Femur (tissue), 1 donor: Measurements from ENCODE around the gene UGT1A8.
A peak's percentile ranks its signal among the peaks of the same experiment; 100 is the strongest.

ENCODE experiments used
- DNase-seq: peaks from one replicate; pipeline ENCODE4 v3.0.0-alpha.2; 2017

Gene UGT1A8

DNA sequence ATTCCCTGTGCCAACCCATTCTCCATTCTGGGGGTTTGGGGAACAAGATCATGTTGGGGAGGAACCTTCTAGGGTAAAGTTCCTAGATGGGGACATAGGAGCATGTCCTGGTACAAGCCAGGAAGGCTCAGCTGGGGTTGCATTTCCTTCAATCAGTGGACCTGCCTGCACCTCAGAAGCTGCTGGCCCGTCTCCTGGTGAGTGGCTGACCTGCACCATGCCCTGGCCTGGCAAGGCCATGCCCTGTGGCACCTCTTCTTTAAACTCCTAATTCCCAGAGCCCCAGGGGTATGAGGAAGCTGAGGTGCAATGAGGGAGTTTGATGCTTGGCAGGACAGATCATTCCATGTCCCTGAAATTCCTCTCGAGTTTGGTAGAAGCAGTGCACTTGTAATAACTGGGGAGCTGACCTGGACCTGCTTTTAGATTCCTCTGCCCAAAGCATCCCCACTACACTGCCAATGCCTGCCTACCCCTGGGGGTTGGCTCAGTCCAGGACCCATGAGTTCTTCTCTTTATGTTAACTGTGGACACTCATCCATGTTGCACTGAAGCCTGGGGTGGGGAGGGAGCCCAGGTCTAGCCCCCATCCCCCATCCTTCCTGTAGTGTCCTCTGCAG lies 186.0 kb downstream of the UGT1A8 start:
- peak; percentile 3 for DNase-seq

GRCh38 chr2:233803994-233804393 lies 186.6 kb downstream of the UGT1A8 start:
- no peak for DNase-seq

DNA sequence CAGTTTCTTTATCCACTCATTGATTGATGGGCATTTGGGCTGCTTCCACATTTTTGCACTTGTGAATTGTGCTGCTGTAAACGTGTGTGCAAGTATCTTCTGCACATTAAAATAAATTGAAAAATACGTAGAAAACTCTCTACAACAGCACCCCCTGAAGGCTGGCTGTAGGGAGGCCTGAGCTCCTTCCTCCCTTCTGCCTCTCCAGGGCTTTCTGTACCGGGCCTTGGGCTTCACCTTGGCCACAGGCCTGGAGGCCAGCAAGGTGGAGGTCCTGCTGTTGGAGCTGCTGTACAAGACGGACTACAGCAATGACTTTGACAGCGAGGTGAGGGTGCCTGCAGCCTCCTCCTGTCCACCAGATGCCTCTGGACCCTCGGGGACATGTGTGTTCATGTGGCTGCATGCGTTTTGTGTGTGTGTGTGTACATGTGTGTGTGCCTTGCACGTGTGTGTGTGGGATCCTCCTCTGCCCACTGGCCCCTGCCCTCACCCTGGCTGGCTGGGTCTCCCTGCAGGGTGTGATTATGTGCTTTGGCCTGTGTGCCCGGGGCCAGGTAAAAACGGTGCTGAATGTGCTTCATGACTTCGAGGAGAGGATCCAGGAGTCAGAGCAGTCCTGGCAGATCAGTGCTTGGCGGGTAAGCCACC lies 189.9 kb downstream of the UGT1A8 start:
- DNase-seq, result peak; percentile 4

DNA sequence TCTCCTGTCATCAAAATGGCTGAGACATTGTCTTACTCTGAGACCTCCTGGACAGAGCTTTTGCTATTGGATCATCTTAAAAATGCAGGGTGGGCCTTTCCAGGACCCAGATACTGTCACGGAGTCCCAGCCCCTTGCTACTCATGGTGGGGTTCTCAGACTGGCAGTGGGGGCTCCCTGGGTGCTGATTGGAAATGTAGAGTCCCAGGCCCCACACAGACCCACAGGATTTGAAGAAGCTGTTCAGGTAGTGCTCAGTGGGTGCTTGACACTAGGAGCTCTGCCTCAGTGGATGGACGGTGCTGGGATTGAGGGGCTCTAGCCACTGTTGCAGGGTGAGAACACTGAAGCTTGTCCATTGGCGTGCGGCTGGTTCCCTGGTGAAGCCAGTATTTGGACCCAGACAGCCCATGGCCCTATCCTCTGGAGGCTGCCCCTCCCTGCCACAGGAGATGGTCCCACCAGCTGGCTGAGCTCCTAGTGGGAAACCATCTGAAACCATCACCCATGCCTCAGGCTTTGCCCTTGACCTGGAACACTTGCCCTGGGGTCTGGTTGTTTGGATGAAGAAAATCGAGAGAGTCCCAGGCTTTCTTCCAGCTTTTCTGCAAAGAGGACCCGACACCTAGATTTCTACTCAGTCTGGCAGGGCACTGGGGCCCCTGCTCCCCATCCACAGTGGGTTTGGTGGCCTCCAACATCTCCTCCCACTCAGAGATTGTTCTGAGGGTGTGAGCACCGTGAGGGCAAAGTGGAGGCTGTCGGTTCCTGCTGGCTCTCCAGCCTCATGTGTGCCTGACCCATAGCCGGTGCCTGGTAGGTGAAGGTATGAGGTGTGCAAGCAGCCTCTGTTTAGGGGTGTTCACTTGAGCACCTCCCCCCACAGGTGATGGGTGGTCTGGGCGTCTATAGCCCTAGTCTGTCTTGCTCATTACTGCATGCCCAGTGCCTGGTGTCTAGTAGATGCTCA lies 190.8 kb downstream of the UGT1A8 start:
- DNase-seq, result peak; percentile 3

DNA sequence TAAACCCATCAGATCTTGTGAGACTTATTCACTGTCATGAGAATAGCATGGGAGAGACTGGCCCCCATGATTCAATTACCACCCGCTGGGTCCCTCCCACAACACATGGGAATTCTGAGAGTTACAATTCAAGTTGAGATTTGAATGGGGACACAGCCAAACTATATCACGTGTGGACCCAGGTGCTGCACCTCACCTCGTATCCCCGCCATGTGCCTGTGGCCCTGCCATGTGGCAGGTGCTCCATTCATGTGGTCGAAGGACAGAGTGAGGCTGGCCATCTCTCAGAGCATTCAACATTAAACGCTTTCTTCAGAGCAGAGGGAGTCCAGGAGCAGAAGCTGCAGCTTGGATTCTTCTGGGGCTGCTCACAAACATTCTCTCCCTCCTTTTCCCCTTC lies 193.0 kb downstream of the UGT1A8 start:
- no peak for DNase-seq

- peak; percentile 3 for DNase-seq
Measured at GRCh38 chr2:233811087-233811486, 193.7 kb downstream of the UGT1A8 start.

DNA sequence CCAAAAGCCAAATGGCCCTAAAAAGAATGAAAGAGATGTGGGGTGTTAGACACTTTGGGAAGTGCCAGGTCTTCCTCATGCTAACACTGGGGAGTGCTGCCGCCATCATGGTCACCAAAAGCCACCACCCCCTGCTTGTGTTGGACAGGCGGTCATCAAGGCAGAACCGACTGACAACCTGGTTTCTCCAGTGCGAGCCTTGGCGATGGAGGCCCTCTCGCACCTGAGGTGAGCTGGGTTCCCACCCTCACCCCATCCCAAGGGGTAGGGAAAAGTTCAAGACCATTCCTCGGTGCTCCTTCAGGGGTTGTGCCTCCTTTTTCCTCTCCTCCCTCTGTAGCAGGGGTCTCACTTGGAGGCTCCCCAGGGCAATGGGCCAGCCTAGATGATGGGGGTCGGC lies 194.3 kb downstream of the UGT1A8 start:
- no peak for DNase-seq

DNA sequence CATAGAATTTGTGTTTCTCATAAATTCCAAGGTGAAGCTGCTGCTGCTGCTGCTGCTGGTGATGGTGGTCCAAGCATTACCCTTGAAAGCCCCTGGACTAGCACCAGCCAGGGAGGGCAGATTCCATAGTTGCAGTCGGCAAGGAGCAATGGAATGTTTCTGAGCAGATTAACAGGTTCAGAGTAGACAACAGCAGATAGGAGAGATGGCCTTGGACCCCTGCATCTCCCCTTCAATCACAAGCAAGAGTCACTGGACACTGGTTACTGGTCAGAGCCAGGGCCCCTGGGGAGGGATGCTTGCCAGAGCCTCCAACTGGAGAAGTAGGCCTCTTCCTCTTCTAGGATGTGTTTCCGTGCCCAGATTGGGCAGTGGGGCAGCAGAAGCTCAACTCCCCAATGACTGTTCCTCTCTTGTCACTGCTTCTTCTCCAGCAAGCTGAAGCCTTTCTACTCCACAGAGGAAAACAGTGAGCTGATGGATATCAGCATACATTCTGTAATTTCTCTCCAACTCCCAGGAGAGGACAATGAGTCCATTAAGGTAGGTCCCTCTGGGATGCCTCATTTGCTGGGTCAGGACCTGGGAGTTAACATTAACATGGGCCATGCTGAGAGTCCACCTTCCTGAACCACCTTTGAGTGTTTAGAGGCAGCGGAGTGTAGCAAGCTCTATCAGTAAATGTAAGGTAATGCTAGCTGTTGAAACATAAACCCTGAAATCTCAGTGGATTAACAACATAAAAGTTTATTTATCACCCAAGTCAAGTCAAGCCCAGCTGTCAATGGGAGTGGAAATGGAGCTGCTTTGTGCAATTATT lies 196.0 kb downstream of the UGT1A8 start:
- DNase-seq, result no peak

DNA sequence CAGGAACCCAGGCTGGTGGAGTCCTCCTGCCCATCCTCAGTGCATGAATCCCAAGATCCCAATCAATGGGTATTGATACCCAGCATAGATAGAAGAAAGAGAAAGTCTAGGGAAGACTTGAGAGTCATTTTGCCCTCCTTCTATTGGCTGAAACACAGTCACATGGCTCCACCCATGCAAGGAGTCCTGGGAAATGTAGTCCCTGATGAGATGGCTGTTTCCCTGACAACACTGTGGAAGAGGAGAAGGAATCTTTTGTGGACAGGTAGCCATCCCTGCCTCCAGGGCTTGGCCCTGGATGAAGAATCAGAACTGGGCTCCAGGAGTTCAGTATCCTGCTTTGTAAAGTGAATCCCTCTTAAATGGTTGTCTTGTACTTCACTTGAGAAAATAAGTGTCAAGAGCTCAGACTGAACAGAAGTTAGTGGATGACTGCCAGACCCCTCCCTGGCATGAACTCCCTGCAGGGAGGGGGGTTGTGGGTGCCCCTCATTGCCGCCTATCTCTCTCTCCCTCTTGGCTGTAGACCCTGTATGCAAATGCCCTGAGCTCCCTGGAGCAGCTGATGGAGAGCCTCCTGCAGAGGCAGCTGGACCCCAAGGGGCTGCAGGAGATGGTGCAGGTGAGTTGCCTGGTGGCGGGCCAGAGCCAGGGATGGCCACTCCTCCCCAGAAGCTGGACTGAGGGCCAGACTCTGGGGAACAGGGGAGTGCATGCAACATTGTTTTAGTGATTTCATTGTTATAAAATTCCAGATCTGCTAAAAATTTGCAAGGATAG lies 196.8 kb downstream of the UGT1A8 start:
- no peak for DNase-seq

DNA sequence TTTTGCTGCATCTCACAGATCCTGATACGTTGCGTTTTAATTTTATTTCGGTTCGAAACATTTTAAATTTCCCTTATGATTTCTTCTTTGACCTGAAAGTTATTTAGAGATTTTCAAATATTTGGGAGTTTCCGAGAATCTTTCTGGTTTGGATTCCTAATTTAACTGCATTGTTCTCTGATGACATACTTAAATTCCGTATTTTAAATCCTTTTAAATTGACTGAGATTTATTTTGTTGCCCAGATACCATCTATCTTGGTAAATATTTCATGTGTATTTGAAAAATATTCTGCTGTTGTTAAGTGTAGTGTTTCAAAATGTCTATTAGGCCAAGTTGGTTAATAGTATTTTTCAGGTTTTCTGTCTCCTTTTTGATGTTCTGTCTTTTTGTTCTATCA lies 198.4 kb downstream of the UGT1A8 start:
- DNase-seq, result no peak

DNA sequence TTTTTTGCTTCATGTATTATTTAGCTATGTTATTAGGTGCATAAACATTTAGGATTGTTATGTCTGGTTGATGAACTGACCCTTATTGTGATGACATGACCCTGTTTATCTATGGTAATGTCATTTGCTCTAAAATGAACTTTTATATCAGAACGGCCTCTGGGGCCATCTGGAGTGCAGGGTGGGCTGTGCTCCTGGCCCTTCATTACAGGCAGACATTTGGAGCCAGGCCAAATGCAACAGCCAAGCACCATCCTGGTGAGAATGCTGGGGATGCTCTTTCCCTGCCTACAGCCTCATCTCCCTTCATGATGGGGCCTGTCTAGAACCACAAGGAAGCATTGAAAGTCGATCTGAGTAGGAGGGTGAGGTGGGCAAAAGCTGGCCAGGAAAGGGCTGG lies 198.9 kb downstream of the UGT1A8 start:
- DNase-seq, result no peak

DNA sequence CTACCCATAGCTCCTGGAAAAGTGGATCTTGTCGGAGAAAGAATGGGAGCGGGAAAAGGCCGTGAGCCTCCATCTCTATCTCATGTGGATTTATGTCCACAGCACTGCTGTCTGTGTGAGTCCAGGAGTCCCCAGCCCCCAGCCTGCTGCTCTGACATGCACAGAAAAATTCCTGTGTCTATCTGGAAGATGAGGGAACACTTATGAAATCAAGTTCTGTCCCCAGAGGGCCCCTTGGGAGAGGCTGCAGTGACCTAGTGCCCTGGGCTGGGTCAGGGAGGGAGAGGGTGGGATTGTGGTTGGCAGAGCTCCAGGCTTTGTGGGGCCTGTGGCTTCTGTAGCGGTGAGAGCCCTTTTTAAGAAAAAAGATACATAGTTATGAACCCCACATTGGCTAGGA lies 199.3 kb downstream of the UGT1A8 start:
- DNase-seq, result no peak

- DNase-seq, result no peak
Measured at GRCh38 chr2:233817361-233817911, 200.0 kb downstream of the UGT1A8 start.

GRCh38 chr2:233817995-233818638 lies 200.7 kb downstream of the UGT1A8 start:
- DNase-seq, result no peak

- no peak for DNase-seq
Measured at GRCh38 chr2:233818639-233819621, 201.5 kb downstream of the UGT1A8 start.

- DNase-seq, result no peak
Measured at GRCh38 chr2:233819884-233820773, 202.7 kb downstream of the UGT1A8 start.

GRCh38 chr2:233820774-233821105 lies 203.3 kb downstream of the UGT1A8 start:
- DNase-seq, result peak; percentile 3

DNA sequence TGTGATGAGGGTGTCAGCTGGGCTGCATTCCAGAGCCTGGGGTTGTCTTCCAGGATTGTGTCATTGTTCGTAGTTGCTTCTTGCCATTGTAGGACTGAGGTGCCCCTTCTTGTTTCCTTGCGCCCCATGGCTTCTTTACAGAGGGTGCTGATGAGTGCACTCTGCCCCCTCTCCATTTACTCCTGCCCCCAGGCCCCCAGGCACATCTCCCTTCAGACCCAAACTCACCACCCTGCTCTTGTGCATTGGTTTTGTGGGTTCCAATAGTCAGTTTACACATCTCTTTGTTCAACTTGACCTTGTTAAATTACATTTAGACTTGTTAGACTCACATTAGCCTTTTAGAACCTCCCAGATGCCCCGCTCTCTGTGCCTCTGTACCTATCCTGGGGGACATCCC lies 203.8 kb downstream of the UGT1A8 start:
- DNase-seq, result peak; percentile 2

DNA sequence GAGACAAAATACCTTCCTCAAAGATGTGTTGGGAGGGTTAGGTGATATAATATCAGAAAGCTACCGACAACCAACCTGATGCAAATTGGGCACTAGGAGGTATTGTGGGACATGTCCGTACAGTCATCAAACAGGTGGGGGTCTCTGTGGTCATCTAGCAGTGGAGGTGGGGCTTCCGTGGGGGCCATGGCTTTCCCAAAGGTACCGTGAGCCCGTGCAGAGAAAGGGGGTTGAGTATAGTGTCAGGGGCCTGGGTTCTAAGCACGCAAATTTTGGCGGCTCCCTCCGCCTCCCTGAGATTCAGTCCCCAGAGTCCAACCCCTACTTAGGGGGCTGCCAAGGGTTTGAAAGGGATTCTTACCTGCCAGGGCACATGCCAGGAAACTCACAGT lies 204.3 kb downstream of the UGT1A8 start:
- DNase-seq, result peak; percentile 5
